Epidermal melanocyte (primary cell): Measurements from ENCODE around the gene CTSO.
A peak's percentile ranks its signal among the peaks of the same experiment; 100 is the strongest.
"Not testable (repeated sequence)": the region's sequence is repeated elsewhere in the genome, so short reads cannot be mapped to it uniquely, and the experiment has no call there.

Experiments
- DNase-seq: peaks from one replicate; pipeline ENCODE4 v3.0.0; 2011; ENCODE audit warnings: low spot score; ENCODE audit not compliant: insufficient read length

CTSO gene

GRCh38 chr4:155908187-155909139 lies 45.2 kb downstream of the CTSO start:
- no peak for DNase-seq

DNA sequence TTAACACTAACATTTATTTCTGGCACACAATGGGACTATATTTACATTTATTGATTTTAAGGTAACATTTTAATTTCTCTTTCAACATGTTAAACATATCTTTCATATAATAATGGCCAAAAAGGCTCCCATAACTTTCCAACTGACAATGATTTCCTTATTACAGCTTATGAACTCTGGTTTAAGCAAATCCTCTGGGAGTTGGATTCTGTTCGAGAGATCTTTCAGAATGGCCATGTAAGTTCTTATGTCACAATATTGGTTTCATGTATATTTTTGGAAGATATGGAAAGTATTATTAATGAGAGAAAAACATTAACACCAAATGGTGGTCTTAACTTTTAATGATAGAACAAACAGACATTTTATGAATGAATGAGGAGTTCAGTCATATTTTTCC lies 46.1 kb downstream of the CTSO start:
- no peak for DNase-seq

GRCh38 chr4:155906554-155907247 lies 47.0 kb downstream of the CTSO start:
- DNase-seq, result peak; percentile 83

DNA sequence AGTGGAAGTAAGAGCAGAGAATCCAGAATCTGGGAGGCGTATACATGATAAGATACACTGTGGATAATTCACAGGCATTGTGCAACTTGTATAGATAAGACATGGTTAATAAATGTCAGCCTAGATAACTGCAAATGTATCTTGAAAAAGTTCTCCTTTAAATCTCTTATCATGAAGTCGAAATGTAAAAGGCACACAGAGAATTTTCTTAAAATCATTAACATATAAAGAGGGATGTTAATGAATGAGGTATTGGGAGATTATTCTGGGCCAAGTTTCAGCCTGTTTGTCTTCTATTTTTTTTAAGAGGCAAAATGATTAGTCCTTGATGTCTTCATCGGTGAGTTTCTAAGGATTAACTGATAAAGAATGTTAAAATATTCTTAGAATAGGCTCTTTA lies 49.3 kb downstream of the CTSO start:
- DNase-seq, result no peak

DNA sequence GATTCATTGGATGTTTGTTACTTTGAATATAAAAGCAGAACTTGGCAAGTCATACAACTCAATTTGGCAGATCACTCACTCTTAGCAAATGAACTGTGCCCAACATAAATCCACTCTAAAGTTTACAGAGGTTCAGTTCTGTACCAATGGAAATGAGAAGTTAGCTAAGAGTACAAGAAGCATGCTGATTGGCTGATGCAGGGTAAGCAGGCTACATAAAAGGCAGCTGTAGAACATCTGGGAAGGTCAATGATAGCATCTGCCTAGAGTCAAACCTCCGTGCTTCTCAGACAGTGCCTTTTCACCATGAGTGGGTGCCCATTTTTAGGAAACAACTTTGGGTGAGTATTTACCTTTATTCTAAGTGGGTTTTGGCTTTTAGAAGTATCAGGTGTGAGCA lies 50.2 kb downstream of the CTSO start, which contains the start of gene TDO2:
Gene TDO2, plus strand, starts transcription at position 244 of the 400 bp plus-strand sequence. Its CDS starts 63 bp downstream, at position 307.
- no peak for DNase-seq

GRCh38 chr4:155901013-155901412 lies 52.7 kb downstream of the CTSO start:
- DNase-seq, result no peak

- no peak for DNase-seq
Measured at GRCh38 chr4:155900381-155900780, 53.3 kb downstream of the CTSO start.

- DNase-seq, result no peak
Measured at GRCh38 chr4:155899891-155900290, 53.8 kb downstream of the CTSO start.

DNA sequence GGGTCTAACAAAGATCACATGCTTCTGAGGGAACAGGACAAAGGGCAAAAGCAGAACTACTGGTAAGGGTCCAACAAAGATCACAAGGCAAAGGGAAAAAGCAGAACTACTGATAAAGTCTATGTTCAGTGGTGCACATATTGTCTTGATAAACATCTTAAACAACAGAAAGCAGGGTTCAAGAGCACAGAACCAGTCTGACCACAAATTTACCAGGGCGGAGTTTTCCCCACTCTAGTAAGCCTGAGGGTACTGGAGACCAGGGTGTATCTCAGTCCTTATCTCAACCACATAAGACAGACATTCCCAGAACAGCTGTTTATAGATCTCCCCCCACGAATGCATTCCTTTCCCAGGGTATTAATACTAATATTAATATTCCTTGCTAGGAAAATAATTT lies 55.3 kb downstream of the CTSO start:
- DNase-seq, result not testable (repeated sequence)

DNA sequence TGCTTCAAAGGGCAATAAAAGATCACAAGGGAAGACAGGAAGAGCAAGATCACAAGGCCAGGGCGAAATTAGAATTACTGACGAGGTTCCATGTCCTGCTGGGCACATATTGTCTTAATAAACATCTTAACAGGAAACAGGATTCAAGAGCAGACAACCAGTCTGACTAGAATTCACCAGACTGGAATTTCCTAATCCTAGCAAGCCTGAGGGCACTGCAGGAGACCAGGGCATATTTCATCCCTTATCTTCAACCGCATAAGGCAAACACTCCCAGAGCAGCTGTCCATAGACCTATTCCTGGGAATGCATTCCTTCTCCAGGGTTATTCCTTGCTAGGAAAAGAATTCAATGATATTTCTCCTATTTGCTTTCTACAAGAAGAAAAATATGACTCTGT lies 62.6 kb downstream of the CTSO start:
- DNase-seq, result no peak

DNA sequence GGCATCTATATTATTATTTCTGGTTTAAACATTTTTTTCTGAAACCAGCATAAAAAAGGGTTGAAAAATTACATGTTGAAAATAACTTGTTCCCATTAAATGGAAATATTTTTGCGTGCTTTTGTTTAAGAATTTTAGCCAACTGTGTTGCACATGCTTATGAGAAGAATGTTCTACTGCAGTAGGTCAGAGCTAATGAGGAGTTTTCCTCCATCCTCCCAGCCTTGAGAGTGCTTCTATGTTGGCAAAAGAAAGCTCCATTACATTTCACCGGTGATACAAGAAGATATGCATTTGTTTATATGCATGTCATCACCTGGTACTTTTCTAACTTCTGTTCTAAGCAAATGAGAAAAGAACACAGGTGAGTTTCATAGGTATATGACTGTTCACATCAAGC lies 63.7 kb downstream of the CTSO start:
- DNase-seq, result no peak

- DNase-seq, result peak; percentile 26
Measured at GRCh38 chr4:155889031-155889793, 64.5 kb downstream of the CTSO start.

DNA sequence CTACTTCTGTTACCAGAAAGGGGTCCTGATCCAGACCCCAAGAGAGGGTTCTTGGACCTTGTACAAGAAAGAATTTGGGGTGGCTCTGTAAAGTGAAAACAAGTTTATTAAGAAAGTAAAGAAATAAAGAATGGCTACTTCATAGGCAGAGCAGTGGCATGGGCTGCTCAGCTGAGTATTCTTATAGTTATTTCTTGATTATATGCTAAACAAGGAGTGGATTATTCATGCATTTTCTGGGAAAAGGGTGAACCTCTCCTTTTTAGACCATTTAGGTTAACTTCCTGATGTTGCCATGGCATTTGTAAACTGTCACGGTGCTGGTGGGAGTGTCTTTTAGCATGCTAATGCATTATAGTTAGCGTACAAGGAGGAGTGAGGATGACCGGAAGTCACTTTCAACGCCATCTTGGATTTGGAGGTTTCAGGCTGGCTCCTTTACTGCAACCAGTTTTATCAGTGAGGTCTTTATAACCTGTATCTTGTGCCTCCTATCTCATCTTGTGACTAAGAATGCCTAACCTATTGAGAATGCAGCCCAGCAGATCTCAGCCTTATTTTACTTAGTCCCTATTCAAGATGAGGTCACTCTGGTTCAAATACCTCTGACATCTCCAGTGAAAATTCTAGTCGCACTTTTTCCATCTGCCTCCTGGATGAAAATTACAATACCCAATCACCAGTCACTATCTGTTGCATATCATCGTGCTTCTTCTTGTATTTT lies 65.7 kb downstream of the CTSO start:
- DNase-seq, result no peak

- DNase-seq, result no peak
Measured at GRCh38 chr4:155887045-155887444, 66.6 kb downstream of the CTSO start.

DNA sequence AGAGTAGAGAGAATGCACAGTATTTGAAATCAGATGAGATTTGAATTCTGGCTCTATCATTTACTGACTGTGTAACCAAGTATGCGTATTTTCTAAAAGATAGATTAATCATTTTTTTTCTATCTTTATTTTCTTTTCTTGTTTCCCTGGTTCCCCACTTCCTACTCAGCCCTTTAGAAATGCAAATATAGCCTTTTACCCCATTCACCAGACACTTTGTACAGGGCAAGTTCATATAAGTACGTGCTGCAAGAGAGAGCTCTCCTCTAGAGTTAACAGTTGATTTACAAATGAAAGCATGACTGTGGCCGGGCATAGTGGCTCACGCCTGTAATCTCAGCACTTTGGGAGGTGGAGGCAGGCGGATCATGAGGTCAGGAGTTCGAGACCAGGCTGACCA lies 68.0 kb downstream of the CTSO start:
- no peak for DNase-seq

DNA sequence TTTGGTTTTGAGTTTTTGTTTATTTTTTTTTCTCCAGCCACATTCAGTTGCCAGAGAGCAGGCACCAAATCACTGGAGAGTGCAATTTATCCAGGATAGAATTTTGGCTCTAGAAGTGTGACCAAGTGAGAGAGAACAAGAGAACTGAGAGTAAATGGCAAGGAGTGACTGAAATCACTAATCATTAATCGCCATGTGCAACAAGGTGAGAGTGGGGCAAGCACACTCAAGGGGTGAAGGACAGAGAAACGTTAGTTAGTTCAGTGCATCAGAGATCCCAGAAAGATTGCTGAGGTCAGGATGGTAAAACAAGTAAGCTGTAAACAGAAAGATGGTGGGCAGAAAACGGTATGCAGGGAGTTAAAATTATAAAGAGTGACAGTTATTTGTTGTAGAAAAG lies 69.8 kb downstream of the CTSO start:
- no peak for DNase-seq

- DNase-seq, result no peak
Measured at GRCh38 chr4:155881555-155881954, 72.1 kb downstream of the CTSO start.

- DNase-seq, result no peak
Measured at GRCh38 chr4:155879767-155880166, 73.9 kb downstream of the CTSO start.

- no peak for DNase-seq
Measured at GRCh38 chr4:155878611-155879010, 75.1 kb downstream of the CTSO start.

DNA sequence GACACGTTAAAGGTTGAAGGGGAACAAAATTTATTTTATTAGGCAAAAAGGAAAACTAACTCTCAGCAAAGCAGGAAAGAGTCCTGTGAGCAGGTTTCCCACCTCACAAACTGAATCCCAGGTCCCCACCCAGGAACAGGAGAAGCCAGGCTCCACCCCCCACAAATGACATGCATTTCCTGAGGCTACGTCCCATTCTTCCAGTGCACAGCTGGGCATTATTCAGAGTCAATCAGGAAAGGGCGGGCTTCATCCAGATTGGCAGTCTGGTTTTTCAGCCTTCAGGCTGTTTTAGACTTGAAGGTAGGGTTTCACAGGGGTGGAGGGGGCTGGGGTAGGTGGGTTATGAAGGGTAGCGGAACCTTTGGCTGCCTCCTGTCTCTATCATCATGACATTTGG lies 75.7 kb downstream of the CTSO start:
- DNase-seq, result no peak

- DNase-seq, result no peak
Measured at GRCh38 chr4:155875878-155876277, 77.8 kb downstream of the CTSO start.
